NCI-H1930 (cell line): ENCODE data around the gene IRF7.

Source experiments
- DNase-seq, 2 experiments: peaks; one replicate each; lab custom pipeline; 2025; lab: John Stamatoyannopoulos, UW

The IRF7 gene

DNA sequence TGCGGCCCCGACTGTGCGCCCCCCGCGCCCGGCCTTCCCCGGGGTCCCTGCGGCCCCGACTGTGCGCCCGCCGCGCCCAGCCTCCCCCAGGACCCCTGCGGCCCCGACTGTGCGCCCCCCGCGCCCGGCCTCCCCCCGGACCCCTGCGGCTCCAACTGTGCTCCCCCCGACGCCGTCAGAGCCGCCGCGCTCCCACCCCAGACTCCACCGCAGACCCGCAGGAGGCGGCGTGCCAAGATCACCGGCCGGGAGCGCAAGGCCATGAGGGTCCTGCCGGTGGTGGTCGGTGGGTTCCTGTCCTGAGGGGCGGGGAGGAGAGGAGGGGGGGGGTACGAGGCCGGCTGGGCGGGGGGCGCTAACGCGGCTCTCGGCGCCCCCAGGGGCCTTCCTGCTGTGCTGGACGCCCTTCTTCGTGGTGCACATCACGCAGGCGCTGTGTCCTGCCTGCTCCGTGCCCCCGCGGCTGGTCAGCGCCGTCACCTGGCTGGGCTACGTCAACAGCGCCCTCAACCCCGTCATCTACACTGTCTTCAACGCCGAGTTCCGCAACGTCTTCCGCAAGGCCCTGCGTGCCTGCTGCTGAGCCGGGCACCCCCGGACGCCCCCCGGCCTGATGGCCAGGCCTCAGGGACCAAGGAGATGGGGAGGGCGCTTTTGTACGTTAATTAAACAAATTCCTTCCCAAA lies 24.4 kb upstream of the IRF7 start:
- no peak for DNase-seq

DNA sequence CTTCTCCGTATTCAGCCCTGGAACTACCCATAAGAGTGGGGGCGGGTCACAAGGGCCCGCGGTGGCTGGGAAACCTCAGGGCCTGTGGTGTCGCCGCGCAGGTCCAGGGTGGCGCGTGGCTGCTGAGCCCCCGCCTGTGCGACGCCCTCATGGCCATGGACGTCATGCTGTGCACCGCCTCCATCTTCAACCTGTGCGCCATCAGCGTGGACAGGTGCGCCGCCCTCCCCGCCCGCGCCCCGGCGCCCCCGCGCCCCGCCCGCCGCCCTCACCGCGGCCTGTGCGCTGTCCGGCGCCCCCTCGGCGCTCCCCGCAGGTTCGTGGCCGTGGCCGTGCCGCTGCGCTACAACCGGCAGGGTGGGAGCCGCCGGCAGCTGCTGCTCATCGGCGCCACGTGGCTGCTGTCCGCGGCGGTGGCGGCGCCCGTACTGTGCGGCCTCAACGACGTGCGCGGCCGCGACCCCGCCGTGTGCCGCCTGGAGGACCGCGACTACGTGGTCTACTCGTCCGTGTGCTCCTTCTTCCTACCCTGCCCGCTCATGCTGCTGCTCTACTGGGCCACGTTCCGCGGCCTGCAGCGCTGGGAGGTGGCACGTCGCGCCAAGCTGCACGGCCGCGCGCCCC lies 23.7 kb upstream of the IRF7 start:
- no peak for DNase-seq

GRCh38 chr11:638631-639331 lies 23.0 kb upstream of the IRF7 start:
- no peak for DNase-seq

DNA sequence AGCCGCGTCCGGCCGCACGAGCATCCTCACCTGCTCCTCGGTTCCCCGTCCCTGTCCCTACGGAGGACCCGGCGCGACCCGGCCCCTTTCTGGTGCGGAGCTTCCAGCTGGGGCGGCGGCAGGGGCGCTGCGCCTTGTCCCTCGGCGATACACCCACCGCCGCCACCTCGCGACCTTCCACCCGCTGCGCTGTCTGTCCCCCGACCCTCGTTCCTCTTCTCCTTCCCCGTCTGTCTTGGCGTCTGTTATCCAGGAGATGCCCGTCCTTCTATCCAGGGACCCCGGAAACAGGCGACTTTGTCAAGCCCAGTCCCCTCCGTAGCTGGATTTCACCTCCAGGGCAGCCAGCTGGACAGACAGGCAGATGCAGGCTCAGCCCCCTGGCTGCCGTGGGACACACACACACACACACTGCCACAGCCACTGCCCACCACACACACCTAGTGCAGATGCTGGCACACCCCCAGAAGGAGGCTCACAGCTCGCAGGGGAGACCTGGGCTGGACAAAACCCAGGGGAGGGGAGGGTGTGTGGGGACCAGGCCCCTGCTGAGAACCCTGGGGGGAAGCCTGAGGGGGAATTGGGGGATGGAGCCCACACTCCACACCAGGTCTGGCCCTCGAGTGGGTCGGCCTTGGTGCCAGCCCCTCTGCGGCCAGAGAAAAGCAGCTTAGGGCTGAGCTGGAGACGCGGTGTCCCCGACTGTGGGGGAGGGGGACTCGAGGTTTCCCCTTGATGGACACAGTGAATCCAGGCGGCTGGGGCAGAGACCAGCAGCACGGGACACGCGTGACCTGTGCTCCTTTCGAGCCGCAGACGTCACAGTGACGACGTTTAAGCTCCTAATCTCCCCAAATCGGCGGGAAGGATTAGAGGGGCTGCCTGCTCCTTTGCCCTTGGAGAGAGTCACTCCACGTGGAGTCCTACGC lies 22.1 kb upstream of the IRF7 start:
- DNase-seq: no peak

GRCh38 chr11:637333-637592 lies 21.5 kb upstream of the IRF7 start:
- no peak for DNase-seq

- DNase-seq: no peak
Measured at GRCh38 chr11:636511-637332, 21.0 kb upstream of the IRF7 start, which contains the start of gene DRD4. Gene DRD4, plus strand, starts transcription at chr11:637269. Its CDS starts 36 bp downstream, at chr11:637305.

- no peak for DNase-seq
Measured at GRCh38 chr11:635945-636510, 20.3 kb upstream of the IRF7 start.

GRCh38 chr11:630871-631270 lies 15.1 kb upstream of the IRF7 start:
- no peak for DNase-seq

GRCh38 chr11:629237-629583 lies 13.5 kb upstream of the IRF7 start:
- DNase-seq: no peak

GRCh38 chr11:628056-628455 lies 12.3 kb upstream of the IRF7 start:
- DNase-seq: no peak

DNA sequence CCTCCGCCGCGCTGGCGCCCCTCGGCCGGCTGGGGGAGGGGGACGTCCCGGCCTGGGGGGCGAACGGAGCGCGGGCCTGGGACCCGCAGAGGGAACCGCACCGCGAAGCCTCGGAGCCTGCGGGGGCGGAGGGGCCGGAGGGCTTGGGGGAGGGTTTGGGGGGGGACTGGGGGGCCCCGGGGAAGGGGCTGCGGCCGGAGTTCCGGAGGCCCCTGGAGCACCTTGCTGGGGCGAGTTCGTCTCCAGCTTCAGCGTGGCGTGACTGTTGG lies 11.5 kb upstream of the IRF7 start:
- DNase-seq: no peak

GRCh38 chr11:626475-627307 lies 10.9 kb upstream of the IRF7 start, which contains the start of gene SCT:
Gene SCT, minus strand, starts transcription at chr11:627181. Its CDS starts 38 bp downstream, at chr11:627143.
- DNase-seq: no peak

GRCh38 chr11:625636-626268 lies 10.0 kb upstream of the IRF7 start:
- DNase-seq: no peak

GRCh38 chr11:624705-625635 lies 9.2 kb upstream of the IRF7 start, which contains the start of gene CDHR5:
Gene CDHR5, minus strand, starts transcription at chr11:624955. Its CDS starts 53 bp downstream, at chr11:624902.
- no peak for DNase-seq

DNA sequence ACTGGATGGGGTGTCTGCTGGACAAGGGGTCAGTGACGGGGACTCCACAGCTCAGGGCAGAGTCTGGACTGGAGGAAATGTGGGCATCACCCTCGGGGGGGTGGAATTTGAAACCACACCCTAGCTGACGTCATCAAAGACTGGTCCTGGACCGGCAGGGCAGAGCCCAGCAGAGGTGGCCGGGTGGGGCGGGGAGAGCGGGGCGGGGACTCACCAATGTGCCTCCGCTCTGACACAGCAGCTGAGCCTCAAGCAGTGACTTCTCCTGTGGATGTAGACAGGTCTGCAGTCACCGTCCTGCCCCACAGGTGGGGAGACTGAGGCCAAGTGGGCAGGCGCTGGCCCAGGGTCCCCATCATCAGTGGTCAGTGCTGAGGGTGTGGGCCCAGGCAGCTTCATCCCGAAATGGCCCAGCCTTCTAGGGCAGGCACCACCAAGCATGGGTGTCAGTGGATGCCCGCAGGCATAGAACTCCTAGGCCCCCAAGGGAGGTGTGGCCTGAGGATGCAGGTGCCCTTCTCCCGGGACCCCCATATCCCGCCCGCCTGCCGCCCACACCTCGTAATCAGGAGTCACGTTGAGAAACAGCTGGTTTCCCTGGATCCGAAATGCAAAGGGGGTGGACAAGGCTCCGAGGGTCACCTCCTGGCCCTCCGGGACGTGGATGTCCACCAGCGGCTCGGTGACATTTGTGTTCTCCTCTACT lies 8.4 kb upstream of the IRF7 start:
- DNase-seq: no peak

DNA sequence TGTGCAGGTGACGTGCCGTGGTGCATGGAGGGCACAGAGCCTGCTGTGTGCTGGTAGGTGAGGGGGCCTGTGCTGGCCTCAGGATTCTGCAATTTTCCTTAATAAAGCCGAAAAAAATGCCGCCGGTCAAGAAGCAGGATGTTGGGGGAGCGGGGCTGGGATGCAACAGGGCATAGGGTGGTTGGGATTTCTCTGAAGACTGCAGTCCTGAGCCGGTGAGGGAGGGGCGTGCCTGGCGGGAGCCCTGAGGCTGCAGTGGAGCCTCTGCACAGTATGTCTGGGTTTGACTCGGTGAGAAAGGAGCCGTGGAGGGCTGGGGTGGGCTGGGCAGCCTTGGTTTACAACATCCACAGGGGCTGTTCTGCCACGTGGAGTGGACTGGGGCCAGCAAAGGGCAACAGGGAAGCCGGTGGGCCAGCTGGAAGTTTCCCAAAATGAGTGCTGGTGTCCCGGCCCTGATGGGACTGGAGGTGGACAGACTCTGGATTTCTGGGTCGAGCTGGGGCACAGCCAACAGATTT lies 7.7 kb upstream of the IRF7 start:
- no peak for DNase-seq

DNA sequence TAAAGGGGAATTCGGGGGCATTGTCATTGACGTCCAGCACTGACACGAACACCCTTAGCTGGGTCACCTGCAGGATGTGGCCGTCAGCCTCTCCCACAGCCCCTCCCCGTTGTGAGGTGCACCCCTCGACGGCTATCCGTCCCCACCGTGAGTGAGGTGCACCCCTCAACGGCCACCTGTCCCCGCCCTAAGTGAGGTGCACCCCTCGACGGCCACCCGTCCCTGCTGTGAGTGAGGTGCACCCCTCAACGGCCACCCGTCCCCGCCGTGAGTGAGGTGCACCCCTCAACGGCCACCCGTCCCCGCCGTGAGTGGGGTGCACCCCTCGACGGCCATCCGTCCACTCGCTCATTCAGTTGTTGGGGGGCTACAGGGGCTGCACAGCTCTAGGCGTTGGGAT lies 6.1 kb upstream of the IRF7 start:
- no peak for DNase-seq
